KMS-11 (cell line): ENCODE measurements around the gene FRK.

Experiments
- H2AFZ ChIP-seq: fragments of 200-600 bp; sonication (generic); 2 replicates; pipeline ENCODE4 v1.6.1; 2016; ENCODE audit warnings: antibody characterized with exemption, mixed run types, low read depth
- H3K27ac ChIP-seq: fragments of 200-600 bp; sonication (generic); 2 replicates; pipeline ENCODE4 v1.6.1; 2016; ENCODE audit warnings: mild to moderate bottlenecking, mixed run types
- H3K27me3 ChIP-seq: fragments of 200-600 bp; sonication (generic); 2 replicates; pipeline ENCODE4 v1.6.1; 2017; ENCODE audit warnings: mild to moderate bottlenecking, low read depth, mixed run types, moderate library complexity; ENCODE audit not compliant: insufficient read depth
- H3K36me3 ChIP-seq: fragments of 200-600 bp; sonication (generic); 2 replicates; pipeline ENCODE4 v1.6.1; 2017; ENCODE audit warnings: mild to moderate bottlenecking, mixed run types; ENCODE audit not compliant: insufficient read depth
- H3K4me1 ChIP-seq: fragments of 200-600 bp; sonication (generic); 2 replicates; pipeline ENCODE4 v1.6.1; 2016; ENCODE audit warnings: mild to moderate bottlenecking, low read depth, mixed run types; ENCODE audit not compliant: poor library complexity, severe bottlenecking
- H3K4me2 ChIP-seq: fragments of 200-600 bp; sonication (generic); 2 replicates; pipeline ENCODE4 v1.7.0; 2016; ENCODE audit warnings: mild to moderate bottlenecking, mixed run types
- H3K4me3 ChIP-seq: fragments of 200-600 bp; sonication (generic); IDR thresholded peaks from 2 replicates; pipeline ENCODE4 v1.6.1; 2017; ENCODE audit warnings: low read depth, low read length, mixed read lengths; ENCODE audit not compliant: insufficient read depth
- H3K79me2 ChIP-seq: fragments of 200-600 bp; sonication (generic); 2 replicates; pipeline ENCODE4 v1.6.1; 2016; ENCODE audit warnings: low read depth, mixed run types; ENCODE audit not compliant: insufficient read depth
- H3K9ac ChIP-seq: fragments of 200-600 bp; sonication (generic); 2 replicates; pipeline ENCODE4 v1.6.1; 2016; ENCODE audit warnings: mild to moderate bottlenecking, mixed run types
- H4K20me1 ChIP-seq: fragments of 200-600 bp; sonication (generic); 2 replicates; pipeline ENCODE4 v1.6.1; 2016; ENCODE audit warnings: mild to moderate bottlenecking, mixed run types; ENCODE audit not compliant: insufficient read depth
- TF ChIP-seq, protein P1 (sequence below): fragments of 200-600 bp; sonication (generic); conservative IDR thresholded peaks from 2 replicates; pipeline ENCODE4 v1.6.1; 2017; ENCODE audit warnings: low read depth, mild to moderate bottlenecking, antibody characterized with exemption, low read length, moderate library complexity, mixed read lengths

The FRK gene

DNA sequence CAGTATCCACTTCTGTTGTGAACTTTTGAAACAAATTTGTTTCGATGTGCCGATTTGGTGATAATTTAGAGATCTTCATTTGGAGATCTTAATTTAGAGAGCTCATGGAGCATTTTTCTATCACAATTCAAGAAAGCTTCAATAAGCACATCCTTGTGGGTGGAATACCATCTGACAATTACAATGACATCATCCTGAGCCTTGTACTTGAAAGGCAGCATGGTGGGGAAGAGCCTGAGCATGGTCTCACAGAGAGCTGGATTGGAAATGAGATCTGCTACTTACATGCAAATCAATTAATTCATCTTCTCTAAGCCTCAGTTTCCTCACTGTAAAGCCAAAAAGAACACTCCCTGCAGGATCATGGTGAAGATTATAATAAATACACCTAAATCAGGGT lies 75.9 kb downstream of the FRK start:
- Histone ChIP-seq H3K36me3 (no peaks in the 10 kb centered on the region), H3K4me1 (no peaks in the 10 kb centered on the region), H3K27me3 (no peaks in the 10 kb centered on the region), H3K4me3 (no peak overlapping the region), H2AFZ (no peak overlapping the region), H4K20me1 (no peaks in the 10 kb centered on the region), H3K4me2 (no peak overlapping the region), H3K9ac (no peak overlapping the region), H3K27ac (no peak overlapping the region), H3K79me2 (no peaks in the 10 kb centered on the region)
- TF ChIP-seq, protein P1, sequence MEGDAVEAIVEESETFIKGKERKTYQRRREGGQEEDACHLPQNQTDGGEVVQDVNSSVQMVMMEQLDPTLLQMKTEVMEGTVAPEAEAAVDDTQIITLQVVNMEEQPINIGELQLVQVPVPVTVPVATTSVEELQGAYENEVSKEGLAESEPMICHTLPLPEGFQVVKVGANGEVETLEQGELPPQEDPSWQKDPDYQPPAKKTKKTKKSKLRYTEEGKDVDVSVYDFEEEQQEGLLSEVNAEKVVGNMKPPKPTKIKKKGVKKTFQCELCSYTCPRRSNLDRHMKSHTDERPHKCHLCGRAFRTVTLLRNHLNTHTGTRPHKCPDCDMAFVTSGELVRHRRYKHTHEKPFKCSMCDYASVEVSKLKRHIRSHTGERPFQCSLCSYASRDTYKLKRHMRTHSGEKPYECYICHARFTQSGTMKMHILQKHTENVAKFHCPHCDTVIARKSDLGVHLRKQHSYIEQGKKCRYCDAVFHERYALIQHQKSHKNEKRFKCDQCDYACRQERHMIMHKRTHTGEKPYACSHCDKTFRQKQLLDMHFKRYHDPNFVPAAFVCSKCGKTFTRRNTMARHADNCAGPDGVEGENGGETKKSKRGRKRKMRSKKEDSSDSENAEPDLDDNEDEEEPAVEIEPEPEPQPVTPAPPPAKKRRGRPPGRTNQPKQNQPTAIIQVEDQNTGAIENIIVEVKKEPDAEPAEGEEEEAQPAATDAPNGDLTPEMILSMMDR: no peak

DNA sequence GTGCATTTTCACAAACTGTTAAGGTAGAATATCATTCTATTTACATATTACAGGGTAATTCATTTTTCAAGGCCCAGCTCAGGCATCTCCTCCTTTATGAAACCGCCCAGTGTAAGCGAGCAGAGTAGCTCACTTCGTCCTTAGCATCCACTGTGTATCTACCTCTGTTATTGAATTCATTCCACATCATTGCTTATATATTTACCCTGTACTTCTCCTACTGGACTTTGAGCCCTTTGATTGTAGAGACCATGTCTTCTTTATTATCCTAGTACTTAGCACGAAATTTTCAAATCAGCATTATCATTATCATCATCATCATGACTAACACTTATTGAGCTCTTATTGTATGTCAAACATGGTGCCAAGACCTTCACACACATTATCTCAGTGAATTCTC lies 76.7 kb downstream of the FRK start:
- Histone ChIP-seq H3K4me1 (no peaks in the 10 kb centered on the region), H3K4me3 (no peak overlapping the region), H4K20me1 (no peaks in the 10 kb centered on the region), H3K9ac (no peak overlapping the region), H3K27me3 (no peaks in the 10 kb centered on the region), H3K27ac (no peak overlapping the region), H3K36me3 (no peaks in the 10 kb centered on the region), H2AFZ (no peak overlapping the region), H3K79me2 (no peaks in the 10 kb centered on the region), H3K4me2 (no peak overlapping the region)
- TF ChIP-seq, protein P1: no peak

DNA sequence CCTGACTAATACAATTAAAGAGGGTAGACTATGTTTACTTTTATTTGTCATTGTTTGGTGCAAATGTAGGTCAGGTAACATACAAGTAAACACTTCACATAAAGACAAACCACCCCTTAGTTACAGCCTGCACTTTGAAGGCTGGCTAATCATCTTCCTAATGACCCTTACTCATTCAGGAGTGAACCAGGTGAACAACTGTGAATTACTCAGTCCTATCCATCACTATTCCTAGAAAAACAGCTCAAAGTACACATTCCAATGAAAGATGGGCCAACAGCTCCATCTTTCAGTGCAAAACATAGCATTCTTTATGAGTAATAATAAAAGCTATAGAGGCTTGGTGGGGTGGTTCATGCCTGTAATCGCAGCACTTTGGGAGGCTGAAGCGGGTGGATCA lies 78.2 kb downstream of the FRK start:
- no peak overlapping the region for H3K9ac ChIP-seq
- TF ChIP-seq, protein P1: no peak
- no peak overlapping the region for H3K4me3 ChIP-seq
- H3K79me2 ChIP-seq: no peaks in the 10 kb centered on the region
- no peak overlapping the region for H3K27ac ChIP-seq
- no peaks in the 10 kb centered on the region for H3K27me3 ChIP-seq
- no peak overlapping the region for H2AFZ ChIP-seq
- no peaks in the 10 kb centered on the region for H3K4me1 ChIP-seq
- H3K36me3 ChIP-seq: no peaks in the 10 kb centered on the region
- no peak overlapping the region for H3K4me2 ChIP-seq
- H4K20me1 ChIP-seq: no peaks in the 10 kb centered on the region

DNA sequence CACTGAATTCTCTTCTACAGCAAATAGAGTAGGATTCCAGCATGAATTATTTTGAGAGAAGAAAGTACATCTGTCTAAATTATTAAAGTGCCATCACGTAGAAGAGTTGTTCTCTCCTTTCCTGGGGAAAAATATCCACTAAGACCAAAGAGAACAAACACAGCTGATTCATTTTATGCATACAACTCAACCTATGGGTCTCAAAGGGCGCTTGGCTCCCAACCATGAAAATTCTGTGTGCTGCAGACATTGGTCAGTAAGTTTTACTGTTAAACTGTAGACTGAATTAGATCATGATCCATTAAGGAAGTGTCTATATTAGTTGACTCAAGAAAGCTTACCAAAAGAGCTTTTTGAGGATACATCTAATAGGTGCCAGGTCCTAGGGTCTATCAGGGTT lies 83.5 kb downstream of the FRK start:
- Histone ChIP-seq H3K4me2 (no peak overlapping the region), H3K79me2 (no peaks in the 10 kb centered on the region), H3K27me3 (no peaks in the 10 kb centered on the region), H4K20me1 (no peaks in the 10 kb centered on the region), H2AFZ (no peak overlapping the region), H3K4me3 (no peak overlapping the region), H3K36me3 (no peaks in the 10 kb centered on the region), H3K4me1 (no peaks in the 10 kb centered on the region), H3K9ac (no peak overlapping the region), H3K27ac (no peak overlapping the region)
- TF ChIP-seq, protein P1: no peak

DNA sequence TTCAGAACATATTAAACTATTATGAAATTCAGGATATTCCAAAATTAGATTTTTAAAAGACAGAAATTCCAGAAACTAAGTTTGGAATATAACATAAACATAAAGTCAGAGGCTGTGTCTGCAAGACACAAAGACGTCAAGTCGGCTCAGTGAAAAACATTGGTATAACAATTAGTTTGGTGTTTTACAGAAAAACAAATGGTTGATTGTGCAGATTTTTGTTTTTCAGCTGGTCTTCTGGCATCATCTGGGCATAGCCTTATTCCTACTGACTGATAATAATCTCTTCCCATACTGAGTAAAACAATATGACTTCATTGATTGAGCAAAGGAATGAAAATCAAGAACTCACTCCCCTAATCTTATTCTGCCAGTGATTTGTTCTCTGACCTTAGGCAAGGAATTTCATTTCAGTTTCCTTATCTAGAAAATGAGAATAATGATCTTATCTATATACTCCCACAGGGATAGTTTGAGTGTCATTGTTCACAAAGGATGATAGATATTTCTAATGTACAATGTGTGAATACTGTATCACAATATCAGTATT lies 84.3 kb downstream of the FRK start:
- Histone ChIP-seq H3K27me3 (no peaks in the 10 kb centered on the region), H3K36me3 (no peaks in the 10 kb centered on the region), H3K4me1 (no peaks in the 10 kb centered on the region), H3K4me3 (no peak overlapping the region), H4K20me1 (no peaks in the 10 kb centered on the region), H3K79me2 (no peaks in the 10 kb centered on the region), H3K4me2 (no peak overlapping the region), H3K9ac (no peak overlapping the region), H3K27ac (no peak overlapping the region), H2AFZ (no peak overlapping the region)
- TF ChIP-seq, protein P1: no peak
